ENCODE measurements around the gene HIRIP3.

DNA sequence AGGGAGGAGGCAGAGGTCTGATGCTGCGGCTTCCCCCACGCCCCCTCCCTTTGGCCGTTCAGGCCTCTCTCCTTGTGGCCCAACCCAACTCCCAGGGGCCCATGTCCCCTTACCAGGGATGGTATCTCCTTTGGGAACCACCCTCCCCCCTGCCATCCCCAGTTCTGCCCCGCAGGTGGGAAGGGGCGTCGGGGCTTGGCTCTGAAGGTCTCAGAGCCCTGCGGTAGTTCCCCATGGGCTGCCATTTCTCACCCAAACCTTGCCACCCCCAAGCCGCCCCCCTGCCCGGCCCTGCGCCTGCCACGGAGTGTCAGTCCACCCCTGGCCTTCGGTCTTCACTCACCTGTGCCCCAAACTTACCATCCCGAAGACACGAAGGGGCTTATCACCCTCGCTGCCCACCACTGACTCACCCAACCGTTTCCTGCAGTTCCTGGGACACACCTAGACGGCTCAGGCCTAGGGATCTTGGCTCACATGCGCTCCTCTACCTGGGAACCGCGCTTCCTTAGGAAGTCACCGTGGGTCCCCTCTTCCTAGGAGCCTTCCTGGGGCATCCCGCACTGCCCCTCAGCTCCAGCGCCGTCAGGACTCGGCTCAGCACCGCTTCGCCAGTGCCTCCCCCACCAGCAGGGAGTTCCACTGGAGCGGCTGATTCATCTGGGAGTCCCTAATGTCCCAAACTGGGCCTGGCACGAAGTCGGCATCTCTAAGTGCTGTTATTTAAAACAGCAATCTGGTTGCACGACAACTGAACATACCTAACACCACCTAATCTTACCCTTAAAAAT, 16.5 kb upstream of the HIRIP3 start:
- TF ChIP-seq, protein P1, sequence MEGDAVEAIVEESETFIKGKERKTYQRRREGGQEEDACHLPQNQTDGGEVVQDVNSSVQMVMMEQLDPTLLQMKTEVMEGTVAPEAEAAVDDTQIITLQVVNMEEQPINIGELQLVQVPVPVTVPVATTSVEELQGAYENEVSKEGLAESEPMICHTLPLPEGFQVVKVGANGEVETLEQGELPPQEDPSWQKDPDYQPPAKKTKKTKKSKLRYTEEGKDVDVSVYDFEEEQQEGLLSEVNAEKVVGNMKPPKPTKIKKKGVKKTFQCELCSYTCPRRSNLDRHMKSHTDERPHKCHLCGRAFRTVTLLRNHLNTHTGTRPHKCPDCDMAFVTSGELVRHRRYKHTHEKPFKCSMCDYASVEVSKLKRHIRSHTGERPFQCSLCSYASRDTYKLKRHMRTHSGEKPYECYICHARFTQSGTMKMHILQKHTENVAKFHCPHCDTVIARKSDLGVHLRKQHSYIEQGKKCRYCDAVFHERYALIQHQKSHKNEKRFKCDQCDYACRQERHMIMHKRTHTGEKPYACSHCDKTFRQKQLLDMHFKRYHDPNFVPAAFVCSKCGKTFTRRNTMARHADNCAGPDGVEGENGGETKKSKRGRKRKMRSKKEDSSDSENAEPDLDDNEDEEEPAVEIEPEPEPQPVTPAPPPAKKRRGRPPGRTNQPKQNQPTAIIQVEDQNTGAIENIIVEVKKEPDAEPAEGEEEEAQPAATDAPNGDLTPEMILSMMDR (IDR thresholded peaks at IDR 0.05; ENCODE audit: insufficient read depth, low read length) = no peak
- TF ChIP-seq REST (IDR thresholded peaks at IDR 0.05; ENCODE audit: insufficient replicate concordance, low read depth) (no peak), POLR2AphosphoS5 (IDR thresholded peaks at IDR 0.05; ENCODE audit: low read depth) (no peak)
